Stimulated activated CD4-positive, alpha-beta T cell treated with anti-CD3 and anti-CD28 coated beads, Interleukin-2, amount 100 ng/mL, for 24 hours (primary cell): ENCODE measurements around the gene TMEM51.
"Not testable (repeated sequence)": the region's sequence is repeated elsewhere in the genome, so short reads cannot be mapped to it uniquely, and the experiment has no call there.

Source experiments
- DNase-seq, 2 donors: peaks; one replicate each; pipeline ENCODE4 v3.0.0-alpha.2; 2020

Gene TMEM51

DNA sequence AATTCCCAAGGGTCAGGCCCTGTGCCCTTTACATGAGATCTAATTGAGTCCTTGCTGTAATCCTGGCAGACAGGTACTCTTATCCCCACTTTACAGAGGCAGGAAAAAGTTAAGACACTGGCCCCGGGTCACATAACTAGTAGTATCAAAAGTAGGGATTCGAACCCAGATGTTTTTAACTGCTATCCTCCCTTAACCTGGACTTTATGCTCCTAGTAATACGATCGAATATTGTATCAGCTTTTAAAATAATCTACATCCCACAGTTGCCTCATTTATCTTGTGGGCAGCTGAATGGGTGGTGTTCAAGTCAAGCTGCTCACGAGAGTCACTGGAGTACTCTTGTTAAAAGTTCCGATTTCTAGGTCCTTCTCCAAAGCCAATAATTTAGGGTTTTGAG lies 25.5 kb upstream of the TMEM51 start:
- DNase-seq = no peak

GRCh38 chr1:15128520-15129313 lies 24.8 kb upstream of the TMEM51 start:
- peak; percentile 82 for DNase-seq

DNA sequence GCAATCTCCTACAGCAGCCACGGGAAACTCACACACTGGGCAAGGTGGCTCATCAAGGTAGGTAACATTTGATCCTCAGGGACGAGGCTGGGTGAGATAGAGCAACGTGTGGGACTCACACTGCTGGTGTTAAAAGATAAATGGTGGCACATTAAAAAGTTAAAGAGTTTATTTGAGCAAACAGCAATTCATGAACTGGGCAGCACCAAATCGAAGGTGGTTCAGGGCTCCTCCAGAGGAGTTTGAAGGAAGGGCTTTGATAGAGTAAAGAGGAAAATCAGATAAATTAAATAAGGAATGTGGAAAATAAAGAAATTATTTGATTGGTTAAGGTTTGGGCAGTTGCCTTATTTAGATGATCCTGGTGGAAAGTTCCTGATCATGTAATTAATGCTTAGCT lies 23.6 kb upstream of the TMEM51 start:
- DNase-seq = no peak

DNA sequence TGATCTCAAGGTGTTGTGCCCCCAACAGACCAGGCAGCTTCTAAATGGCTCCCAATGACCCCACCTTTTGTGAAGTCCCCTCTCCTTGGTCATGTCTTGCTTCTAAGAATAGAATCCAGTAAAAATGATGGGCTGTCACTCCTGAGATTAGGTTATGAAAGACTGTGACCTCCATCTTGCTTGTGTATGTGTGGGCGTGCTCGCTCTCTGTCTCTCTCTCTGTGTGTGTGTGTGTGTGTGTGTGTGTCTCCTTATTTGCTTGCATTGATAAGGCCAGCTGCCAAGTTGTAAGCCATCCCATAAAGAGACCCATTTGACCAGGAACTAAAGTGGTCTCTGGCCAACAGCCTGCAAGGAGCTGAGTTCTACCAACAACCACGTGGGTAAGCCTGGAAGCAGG lies 22.9 kb upstream of the TMEM51 start:
- no peak for DNase-seq

DNA sequence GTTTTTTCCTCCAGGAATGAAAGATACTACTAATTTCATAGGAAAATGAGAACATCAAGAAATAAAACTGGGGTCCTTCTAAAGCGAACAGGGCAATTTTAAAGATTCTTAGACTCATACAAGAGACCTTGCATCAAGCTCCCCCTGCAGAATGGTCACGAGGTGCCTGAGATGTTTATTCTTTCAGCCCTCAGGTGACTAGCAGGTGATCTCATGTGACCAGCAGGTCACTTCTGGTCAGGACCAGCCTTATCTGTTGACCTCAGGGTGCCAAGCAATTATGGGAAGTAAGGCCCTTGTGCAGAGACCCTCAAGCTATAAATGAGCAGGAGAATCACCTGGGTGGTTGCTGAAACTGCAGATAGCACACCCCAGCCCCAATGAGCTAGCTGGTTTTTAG lies 20.6 kb upstream of the TMEM51 start:
- no peak for DNase-seq

DNA sequence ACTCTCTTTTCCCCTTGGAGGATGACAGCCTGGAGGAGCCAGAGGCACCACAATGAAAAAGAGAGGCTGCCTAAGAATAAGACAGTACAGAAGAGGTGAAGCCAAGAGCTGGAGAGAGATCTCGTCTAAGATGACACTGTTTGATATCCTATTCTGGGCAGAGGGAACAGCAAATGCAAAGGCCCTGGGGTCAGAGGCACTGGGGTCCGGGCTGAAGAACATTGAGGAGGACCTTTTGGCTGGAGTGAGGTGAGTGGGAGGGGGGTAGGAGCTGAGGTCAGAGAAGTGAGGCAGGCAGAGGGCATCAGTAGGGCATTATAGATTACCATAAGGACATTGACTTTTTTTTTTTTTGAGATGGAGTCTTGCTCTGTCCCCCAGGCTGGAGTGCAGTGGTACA lies 19.3 kb upstream of the TMEM51 start:
- DNase-seq = no peak

DNA sequence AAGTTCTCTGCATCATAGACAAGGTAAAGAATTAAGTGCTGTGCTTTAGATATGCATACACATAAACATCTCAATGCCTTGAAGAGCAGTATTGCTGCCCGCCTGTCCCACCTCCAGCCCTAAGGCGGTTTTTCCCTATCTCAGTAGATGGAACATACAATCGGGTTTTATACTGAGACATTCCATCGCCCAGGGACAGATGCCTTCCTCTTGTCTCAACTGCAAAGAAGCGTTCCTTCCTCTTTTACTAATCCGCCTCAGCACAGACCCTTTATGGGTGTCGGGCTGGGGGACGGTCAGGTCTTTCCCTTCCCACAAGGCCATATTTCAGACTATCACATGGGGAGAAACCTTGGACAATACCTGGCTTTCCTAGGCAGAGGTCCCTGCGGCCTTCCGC lies 17.9 kb upstream of the TMEM51 start:
- DNase-seq = not testable (repeated sequence)

GRCh38 chr1:15137809-15138208 lies 15.7 kb upstream of the TMEM51 start:
- no peak for DNase-seq

DNA sequence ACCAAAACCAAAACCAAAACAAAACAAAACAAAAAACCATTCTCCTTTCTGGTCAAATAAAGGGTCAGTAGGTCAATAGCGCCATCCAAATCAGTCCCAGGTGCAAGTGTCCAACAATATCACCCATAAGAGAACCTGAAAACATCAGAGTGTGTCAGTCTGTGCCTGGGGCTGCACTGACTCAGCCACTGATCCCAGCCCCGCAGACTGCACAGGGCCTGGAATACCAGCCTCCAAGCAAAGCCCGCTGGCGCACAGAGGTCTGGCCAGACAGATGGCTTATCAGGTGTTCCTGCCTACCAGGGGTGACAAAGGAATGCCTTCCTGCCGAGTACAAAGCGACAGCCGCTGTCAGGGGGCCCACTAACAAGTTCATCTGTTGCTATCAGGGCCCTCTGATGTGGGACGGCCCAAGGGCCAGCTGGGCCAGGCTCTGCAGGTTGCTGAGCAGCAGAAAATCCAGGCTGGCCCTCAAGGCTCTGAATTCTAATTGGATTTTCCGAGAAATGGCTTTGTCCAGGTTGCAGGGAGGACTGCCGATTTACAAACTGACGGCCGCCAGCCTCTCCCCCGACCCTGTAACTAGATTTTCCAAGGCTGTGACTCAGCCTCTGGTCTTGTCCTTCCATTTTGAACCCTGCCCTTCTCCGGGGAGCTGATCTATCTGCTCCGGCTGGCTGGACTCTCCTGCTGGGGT lies 13.7 kb upstream of the TMEM51 start:
- no peak for DNase-seq

GRCh38 chr1:15141935-15142539 lies 11.5 kb upstream of the TMEM51 start:
- no peak for DNase-seq

DNA sequence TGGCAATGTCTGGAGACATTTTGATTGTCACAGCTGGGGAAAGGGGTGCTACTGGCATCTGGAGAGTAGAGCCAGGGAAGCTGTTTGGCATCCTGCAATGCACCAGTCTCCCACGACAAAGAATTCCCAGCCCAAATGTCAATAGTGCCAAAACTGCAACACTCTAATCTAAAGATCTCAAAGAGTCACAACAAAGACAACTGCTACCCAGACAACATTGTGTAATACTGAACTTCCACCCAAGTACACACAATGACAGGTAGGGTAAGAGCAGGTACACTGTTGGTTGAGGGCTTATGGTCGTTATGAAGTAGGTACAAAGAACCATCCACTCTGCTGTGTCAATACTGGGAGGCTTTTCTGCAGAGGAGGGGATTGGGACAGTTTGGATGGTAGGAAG lies 8.2 kb upstream of the TMEM51 start:
- DNase-seq = no peak

DNA sequence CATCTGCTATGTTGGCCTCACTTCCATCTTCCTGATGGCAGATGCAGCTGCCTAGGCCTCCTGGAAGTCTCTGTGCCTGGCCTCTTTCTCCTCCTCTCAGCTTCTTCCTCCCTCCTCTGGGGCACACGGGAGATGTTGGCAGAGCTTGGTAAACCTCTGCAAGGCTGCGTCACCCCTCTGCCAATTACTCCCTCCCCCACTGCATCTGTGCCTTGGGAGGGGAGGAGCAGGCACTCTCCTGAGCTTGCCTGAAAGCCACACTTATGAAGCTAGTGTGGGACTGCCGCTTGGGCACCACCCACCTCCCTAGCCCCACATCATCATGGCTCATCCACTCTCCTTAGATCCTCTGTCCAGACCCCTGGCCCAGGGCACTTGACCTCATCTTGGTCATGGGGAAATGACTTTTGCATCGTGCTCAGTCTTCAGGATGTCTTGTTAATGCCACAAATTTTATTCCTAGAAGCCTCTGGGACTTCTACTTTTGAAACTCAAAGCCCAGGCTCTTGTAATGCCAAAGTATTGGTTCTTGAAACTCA lies 7.3 kb upstream of the TMEM51 start:
- no peak for DNase-seq

DNA sequence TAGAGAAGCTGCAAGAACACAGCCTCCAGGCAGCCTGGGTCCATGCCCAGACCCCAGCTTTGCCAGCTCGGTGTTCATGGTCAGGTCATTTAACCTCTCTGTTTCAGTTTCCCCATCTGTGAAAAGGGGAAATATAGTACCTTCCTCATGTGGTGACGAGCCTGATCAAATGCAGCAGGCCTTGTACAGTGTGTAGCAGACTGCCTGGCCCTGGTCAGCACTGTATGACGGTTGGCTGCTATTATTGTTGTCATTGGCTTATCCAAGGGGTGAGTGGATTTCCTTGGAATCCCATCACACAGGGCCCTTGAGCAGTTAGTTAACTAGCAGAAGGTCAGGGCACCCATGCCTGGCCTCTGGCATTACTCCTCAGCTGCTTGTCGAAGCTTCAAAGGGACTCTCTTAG lies 6.6 kb upstream of the TMEM51 start:
- DNase-seq = no peak

- DNase-seq = no peak
Observed at GRCh38 chr1:15148004-15148403, 5.5 kb upstream of the TMEM51 start.

DNA sequence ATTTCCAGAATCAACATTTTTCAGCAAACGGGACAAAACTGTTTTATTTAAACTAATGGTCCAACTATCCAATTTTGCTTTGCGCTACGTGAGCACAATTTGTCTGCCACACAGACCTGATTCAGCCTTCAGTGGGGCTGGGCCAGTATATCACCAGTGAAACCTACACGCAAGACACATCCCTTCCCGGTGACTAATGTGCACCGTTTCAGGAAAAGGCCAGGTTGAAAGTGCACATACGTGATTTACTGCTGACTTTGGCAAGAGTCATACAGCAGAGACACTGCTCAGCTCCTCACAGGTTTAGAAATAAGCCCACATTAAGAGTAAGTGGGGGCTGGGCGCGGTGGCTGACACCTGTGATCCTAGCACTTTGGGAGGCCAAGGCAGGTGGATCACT lies 5.1 kb upstream of the TMEM51 start:
- DNase-seq = no peak

GRCh38 chr1:15148941-15149340 lies 4.6 kb upstream of the TMEM51 start:
- DNase-seq = no peak

GRCh38 chr1:15150376-15150775 lies 3.2 kb upstream of the TMEM51 start:
- no peak for DNase-seq

DNA sequence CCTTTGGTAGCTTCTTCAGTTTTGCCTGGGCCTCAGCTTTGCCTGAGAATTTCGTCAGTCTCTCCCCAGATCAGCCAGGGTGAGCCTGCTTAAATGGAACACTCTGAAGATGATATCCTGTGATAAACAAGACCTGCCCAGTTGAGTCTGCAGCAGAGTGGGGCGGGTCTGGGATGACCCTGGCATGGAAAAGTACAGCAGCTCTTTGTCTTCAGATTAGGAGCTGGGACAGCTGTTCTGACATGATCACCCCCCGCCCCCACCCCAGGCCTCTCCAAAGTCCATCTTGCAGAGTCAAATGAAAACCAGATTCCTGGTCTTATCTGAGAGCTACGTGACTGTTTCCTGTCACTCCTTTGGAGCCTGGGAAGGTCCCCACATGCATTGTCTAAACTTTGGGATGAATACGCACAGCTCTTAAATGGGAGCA lies 2.2 kb upstream of the TMEM51 start:
- no peak for DNase-seq

DNA sequence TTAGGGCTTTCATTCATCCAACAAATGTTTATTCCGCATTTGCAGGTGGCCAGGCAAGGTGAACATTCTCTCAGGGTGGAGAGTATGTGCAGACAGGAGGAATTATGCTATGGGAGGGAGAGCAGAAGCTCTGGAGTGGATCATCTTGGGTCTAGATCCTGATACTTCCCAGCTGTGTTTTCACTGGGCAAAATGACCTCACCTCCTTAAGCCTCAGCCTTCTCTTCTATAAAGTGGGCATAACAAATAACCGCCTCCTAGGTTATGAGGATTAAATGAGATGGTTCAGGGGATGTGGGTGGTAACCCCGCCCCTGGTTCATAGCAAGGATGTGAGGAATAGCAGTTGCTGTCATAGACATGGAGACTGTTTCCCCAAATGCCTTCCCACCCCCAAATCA lies 1.7 kb upstream of the TMEM51 start:
- DNase-seq = no peak

DNA sequence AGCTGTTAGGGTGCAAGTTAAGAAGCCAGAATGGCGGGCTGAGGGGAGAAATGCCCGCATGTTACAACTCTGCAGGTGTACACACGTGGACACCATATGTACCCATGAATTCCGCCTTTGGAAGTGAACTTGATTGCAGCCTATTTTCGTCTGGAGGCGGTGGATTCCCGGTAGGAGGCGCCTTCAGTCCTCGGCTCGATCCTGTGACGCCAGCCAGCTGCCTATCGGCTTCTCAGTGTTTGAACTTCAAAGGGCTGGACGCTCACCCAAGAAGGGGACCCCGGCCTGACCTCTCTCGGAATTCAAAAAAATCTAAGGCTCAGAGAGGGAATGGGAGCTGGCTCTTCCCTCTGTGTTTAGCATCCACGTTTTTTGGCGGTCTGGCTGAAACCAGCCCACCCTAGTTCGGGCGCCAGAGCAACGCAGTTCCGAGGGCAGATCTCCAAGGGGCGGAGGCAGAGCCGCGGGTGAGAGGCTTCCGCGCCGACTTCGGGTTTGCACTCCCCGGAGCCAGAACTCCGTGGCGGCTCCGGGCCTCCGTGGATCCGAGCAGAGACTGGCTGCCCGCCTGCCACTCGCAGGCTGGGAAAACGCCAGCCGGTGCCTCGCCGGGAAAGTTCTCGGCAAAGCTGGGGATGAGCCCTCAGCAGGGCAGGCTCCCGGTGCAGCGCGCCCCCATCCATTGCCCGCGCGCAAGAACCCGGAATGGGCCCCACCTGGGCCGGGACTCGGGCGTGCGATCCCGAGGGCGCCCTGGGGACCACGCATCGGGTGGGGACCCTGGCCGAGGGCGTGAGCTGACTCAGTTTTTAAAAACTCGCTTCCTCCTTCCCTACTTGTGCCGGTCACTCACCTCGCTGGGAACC lies 996 bp upstream of the TMEM51 start:
- peak in 1 of 2 donors; percentile 39 for DNase-seq

DNA sequence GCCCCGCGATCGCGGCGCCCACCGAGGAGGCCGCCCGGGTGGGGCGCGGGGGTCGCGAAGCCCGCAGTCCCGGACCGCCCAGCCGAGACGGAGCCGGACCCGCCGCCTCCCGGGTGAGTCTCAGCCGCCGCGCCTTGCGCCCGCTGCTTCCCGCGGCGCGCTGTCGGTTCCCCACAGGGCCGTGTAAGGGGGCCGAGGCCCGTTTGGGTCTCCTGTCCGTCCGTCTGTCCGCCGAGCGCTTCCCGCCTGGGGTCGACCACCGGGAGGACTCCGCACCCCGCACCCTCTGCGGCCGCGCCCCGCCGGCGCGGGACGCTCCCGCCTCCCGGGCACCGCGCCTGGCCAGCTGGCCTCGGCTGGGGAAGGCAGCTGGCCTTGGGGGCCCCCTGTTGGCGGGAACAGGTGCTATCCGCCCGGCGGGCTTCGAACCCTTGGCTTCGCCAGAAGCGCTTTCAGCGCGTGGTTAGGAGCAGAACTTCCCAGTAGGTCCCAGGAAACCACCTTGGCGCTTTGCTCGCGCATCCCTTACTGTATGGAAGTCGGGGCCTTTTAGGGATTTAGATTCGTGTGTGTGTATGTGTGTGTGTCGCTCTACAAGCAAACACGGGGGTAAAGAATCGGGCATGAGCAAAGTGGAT lies 414 bp downstream of the TMEM51 start:
- DNase-seq = peak; percentile 49 to 63

- DNase-seq = no peak
Observed at GRCh38 chr1:15154480-15155036, 1.0 kb downstream of the TMEM51 start.
